GM19240 (cell line): Measurements from ENCODE around the gene ZNF135.

Source experiments
- DNase-seq: peaks from one replicate; pipeline ENCODE4 v3.0.0; 2011; ENCODE audit warnings: low spot score; ENCODE audit not compliant: insufficient read length

ZNF135 gene

GRCh38 chr19:58059003-58059670 lies at the start of gene ZNF135:
Gene ZNF135, plus strand, starts transcription at chr19:58059282. Its CDS starts 721 bp downstream, at chr19:58060003.
- no peak for DNase-seq

GRCh38 chr19:58009301-58009665 lies 49.8 kb upstream of the ZNF135 start:
- no peak for DNase-seq

- DNase-seq: no peak
These were observed 49.3 kb upstream of the ZNF135 start for GRCh38 chr19:58009666-58010301.

GRCh38 chr19:58010507-58010906 lies 48.6 kb upstream of the ZNF135 start:
- DNase-seq: no peak

GRCh38 chr19:58014141-58014540 lies 44.9 kb upstream of the ZNF135 start:
- DNase-seq: no peak

- DNase-seq: no peak
These were observed 39.0 kb upstream of the ZNF135 start for GRCh38 chr19:58020129-58020528.

- DNase-seq: no peak
These were observed 37.4 kb upstream of the ZNF135 start for GRCh38 chr19:58021541-58022282.

GRCh38 chr19:58022283-58022660 lies 36.8 kb upstream of the ZNF135 start:
- DNase-seq: no peak

- DNase-seq: no peak
These were observed 34.4 kb upstream of the ZNF135 start for GRCh38 chr19:58024661-58025060.

- no peak for DNase-seq
These were observed 25.2 kb upstream of the ZNF135 start, which contains the start of gene ZSCAN1 for GRCh38 chr19:58033741-58034476. Gene ZSCAN1, plus strand, starts transcription at chr19:58034025. Its CDS starts 3,812 bp downstream, at chr19:58037837.

GRCh38 chr19:58034477-58034793 lies 24.6 kb upstream of the ZNF135 start:
- DNase-seq: no peak

- no peak for DNase-seq
These were observed 23.2 kb upstream of the ZNF135 start for GRCh38 chr19:58035863-58036262.

- DNase-seq: no peak
These were observed 21.0 kb upstream of the ZNF135 start for GRCh38 chr19:58037927-58038687.

GRCh38 chr19:58038688-58039204 lies 20.3 kb upstream of the ZNF135 start:
- no peak for DNase-seq

- no peak for DNase-seq
These were observed 18.1 kb upstream of the ZNF135 start for GRCh38 chr19:58040751-58041525.

- DNase-seq: no peak
These were observed 16.4 kb upstream of the ZNF135 start for GRCh38 chr19:58042495-58043340.

- DNase-seq: no peak
These were observed 14.7 kb upstream of the ZNF135 start for GRCh38 chr19:58044391-58044790.

- no peak for DNase-seq
These were observed 14.2 kb upstream of the ZNF135 start for GRCh38 chr19:58044886-58045285.

GRCh38 chr19:58045411-58046050 lies 13.6 kb upstream of the ZNF135 start:
- no peak for DNase-seq
